GM12878 (cell line): ENCODE data around the gene ADAMTS16.

ENCODE experiments used
- EGR1 ChIP-seq, 2 experiments: IDR thresholded peaks; 1 replicate in 1 of 2; 2 replicates in 1 of 2; pipeline ENCODE4 v1.6.1; 2011 to 2012; ENCODE audit warnings: low read depth in 2 of 2, low read length in 2 of 2, borderline replicate concordance in 1 of 2, mild to moderate bottlenecking in 1 of 2, moderate library complexity in 1 of 2
- IKZF1 ChIP-seq: fragments of 450-650 bp; conservative IDR thresholded peaks from 2 replicates; pipeline ENCODE4 v1.6.1; 2017; ENCODE audit warnings: antibody characterized with exemption, mild to moderate bottlenecking
- NFIC ChIP-seq: IDR thresholded peaks from 2 replicates; pipeline ENCODE4 v1.6.1; 2012; ENCODE audit warnings: low read depth, mild to moderate bottlenecking, inconsistent platforms, low read length, moderate library complexity
- NFXL1 ChIP-seq: fragments of 450-650 bp; IDR thresholded peaks from 2 replicates; pipeline ENCODE4 v1.6.1; 2017; ENCODE audit warnings: antibody characterized with exemption, mild to moderate bottlenecking, borderline replicate concordance
- SMARCA5 ChIP-seq: fragments of 450-650 bp; IDR thresholded peaks from 2 replicates; pipeline ENCODE4 v1.6.1; 2017; ENCODE audit warnings: mild to moderate bottlenecking
- TAF1 ChIP-seq: IDR thresholded peaks from 2 replicates; pipeline ENCODE4 v1.6.1; 2011; ENCODE audit warnings: mild to moderate bottlenecking, low read depth, low read length, borderline replicate concordance
- ZNF207 ChIP-seq: fragments of 450-650 bp; IDR thresholded peaks from 2 replicates; pipeline ENCODE4 v1.6.1; 2014; ENCODE audit warnings: antibody characterized with exemption, mild to moderate bottlenecking, borderline replicate concordance
- ZZZ3 ChIP-seq: IDR thresholded peaks from 2 replicates; pipeline ENCODE4 v1.6.1; 2011; ENCODE audit warnings: low read depth; ENCODE audit not compliant: control insufficient read depth, insufficient read length
- TF ChIP-seq, protein P1 (sequence below), 3 experiments: IDR thresholded peaks in 2 of 3; conservative IDR thresholded peaks in 1 of 3; 2 replicates each; pipeline ENCODE4 v1.5.1; 2011; ENCODE audit warnings: low read depth in 3 of 3, low read length in 3 of 3, mild to moderate bottlenecking in 3 of 3, control low read depth in 2 of 3, moderate library complexity in 2 of 3, inconsistent platforms in 1 of 3, mixed read lengths in 1 of 3; ENCODE audit not compliant: control insufficient read depth in 2 of 3, insufficient read depth in 1 of 3; ENCODE audit errors: extremely low read depth in 1 of 3
- TF ChIP-seq, protein P2 (sequence below): fragments of 150-350 bp; IDR thresholded peaks from 2 replicates; pipeline ENCODE4 v1.6.1; 2016; ENCODE audit warnings: low read depth, low read length

DNA sequence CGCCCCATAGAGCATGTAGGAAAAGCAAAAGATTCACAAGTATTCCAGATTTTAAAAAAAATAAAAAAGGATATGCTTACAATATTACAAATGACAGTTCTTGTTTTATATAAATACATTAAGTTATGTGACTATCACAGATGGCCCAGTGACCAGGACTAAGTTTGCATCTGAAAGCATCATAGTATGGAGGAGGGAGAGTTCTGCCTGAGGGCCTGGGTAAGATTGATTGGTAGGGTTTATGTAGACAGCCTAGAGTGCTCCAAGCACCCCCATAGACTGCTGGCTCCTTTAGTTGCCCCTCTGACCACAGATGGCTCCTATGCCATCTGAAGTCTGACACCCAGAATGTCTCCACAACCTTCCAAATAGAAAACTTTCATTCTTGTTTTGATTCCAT lies 48.0 kb upstream of the ADAMTS16 start:
- TF ChIP-seq EGR1 (IDR thresholded peaks at IDR 0.05; ENCODE audit: borderline replicate concordance in 1 of 2, low read depth in 2 of 2, low read length in 2 of 2) = no peak
- TF ChIP-seq, protein P1, sequence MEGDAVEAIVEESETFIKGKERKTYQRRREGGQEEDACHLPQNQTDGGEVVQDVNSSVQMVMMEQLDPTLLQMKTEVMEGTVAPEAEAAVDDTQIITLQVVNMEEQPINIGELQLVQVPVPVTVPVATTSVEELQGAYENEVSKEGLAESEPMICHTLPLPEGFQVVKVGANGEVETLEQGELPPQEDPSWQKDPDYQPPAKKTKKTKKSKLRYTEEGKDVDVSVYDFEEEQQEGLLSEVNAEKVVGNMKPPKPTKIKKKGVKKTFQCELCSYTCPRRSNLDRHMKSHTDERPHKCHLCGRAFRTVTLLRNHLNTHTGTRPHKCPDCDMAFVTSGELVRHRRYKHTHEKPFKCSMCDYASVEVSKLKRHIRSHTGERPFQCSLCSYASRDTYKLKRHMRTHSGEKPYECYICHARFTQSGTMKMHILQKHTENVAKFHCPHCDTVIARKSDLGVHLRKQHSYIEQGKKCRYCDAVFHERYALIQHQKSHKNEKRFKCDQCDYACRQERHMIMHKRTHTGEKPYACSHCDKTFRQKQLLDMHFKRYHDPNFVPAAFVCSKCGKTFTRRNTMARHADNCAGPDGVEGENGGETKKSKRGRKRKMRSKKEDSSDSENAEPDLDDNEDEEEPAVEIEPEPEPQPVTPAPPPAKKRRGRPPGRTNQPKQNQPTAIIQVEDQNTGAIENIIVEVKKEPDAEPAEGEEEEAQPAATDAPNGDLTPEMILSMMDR (IDR thresholded peaks at IDR 0.05 in 2 of 3, conservative IDR thresholded peaks at IDR 0.05 in 1 of 3; ENCODE audit: control insufficient read depth in 2 of 3, extremely low read depth in 1 of 3, insufficient read depth in 1 of 3, low read depth in 3 of 3, low read length in 3 of 3) = no peak
- no peak for TF ChIP-seq SMARCA5
- no peak for TF ChIP-seq ZZZ3
- no peak for TF ChIP-seq ZNF207
- no peak for TF ChIP-seq TAF1
- TF ChIP-seq NFXL1 = no peak
- TF ChIP-seq NFIC = no peak
- no peak for TF ChIP-seq IKZF1
- TF ChIP-seq, protein P2, sequence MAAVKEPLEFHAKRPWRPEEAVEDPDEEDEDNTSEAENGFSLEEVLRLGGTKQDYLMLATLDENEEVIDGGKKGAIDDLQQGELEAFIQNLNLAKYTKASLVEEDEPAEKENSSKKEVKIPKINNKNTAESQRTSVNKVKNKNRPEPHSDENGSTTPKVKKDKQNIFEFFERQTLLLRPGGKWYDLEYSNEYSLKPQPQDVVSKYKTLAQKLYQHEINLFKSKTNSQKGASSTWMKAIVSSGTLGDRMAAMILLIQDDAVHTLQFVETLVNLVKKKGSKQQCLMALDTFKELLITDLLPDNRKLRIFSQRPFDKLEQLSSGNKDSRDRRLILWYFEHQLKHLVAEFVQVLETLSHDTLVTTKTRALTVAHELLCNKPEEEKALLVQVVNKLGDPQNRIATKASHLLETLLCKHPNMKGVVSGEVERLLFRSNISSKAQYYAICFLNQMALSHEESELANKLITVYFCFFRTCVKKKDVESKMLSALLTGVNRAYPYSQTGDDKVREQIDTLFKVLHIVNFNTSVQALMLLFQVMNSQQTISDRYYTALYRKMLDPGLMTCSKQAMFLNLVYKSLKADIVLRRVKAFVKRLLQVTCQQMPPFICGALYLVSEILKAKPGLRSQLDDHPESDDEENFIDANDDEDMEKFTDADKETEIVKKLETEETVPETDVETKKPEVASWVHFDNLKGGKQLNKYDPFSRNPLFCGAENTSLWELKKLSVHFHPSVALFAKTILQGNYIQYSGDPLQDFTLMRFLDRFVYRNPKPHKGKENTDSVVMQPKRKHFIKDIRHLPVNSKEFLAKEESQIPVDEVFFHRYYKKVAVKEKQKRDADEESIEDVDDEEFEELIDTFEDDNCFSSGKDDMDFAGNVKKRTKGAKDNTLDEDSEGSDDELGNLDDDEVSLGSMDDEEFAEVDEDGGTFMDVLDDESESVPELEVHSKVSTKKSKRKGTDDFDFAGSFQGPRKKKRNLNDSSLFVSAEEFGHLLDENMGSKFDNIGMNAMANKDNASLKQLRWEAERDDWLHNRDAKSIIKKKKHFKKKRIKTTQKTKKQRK = no peak
